Measurements from ENCODE around the gene NFIL3. TPM values are rescaled to one million over a fixed set of nuclear protein-coding genes. Genes with fewer than 3 reads are reported as not detected.

Gene NFIL3
- total and polyA plus RNA-seq, 2 experiments from 2014 or later = 4.1 to 7.5 TPM

- no peak overlapping the region for H2AFZ ChIP-seq
- no peak overlapping the region for H3K27ac Mint-ChIP-seq
- ATAC-seq (no peak), DNase-seq (ENCODE audit: low spot score) (no peak)
- H3K4me1 ChIP-seq (ENCODE audit: insufficient read depth) = peaks cover 7% of the 10 kb centered on the region
- H3K36me3 Mint-ChIP-seq (ENCODE audit: low read depth) = no peaks in the 10 kb centered on the region; the same call in 2 of the 3 replicates
- peaks cover 9% of the 10 kb centered on the region for H3K4me1 Mint-ChIP-seq
- peaks cover 15% of the 10 kb centered on the region for H3K27me3 ChIP-seq (ENCODE audit: insufficient read depth)
- H3K36me3 ChIP-seq (ENCODE audit: insufficient read depth) = no peaks in the 10 kb centered on the region
- H3K27ac ChIP-seq (ENCODE audit: low read depth) = no peak overlapping the region
- no peaks in the 10 kb centered on the region for H3K9me2 ChIP-seq (ENCODE audit: insufficient read depth)
- no peak overlapping the region for H3K4me2 ChIP-seq
- no peaks in the 10 kb centered on the region for H3K79me2 ChIP-seq (replicated peaks; ENCODE audit: insufficient read depth)
- H3K27me3 Mint-ChIP-seq (ENCODE audit: insufficient read depth, low read depth, poor library complexity) = peaks cover 25% of the 10 kb centered on the region
- H3F3A ChIP-seq (replicated peaks; ENCODE audit: low read depth) = 0 out of 2 replicates have a peak, but pooled peaks cover 4% of the 10 kb centered on the region
- no peak overlapping the region for H3K4me3 Mint-ChIP-seq
- TF ChIP-seq STAT1 (IDR thresholded peaks at IDR 0.05; ENCODE audit: unreplicated experiment) (no peak), ZNF331 (CRISPR knock-in tag; IDR thresholded peaks at IDR 0.05; ENCODE audit: low read depth) (no peak), ZNF462 (CRISPR knock-in tag; IDR thresholded peaks at IDR 0.05) (no peak), POLR2AphosphoS5 (IDR thresholded peaks at IDR 0.05; ENCODE audit: low read depth) (no peak), JUNB (IDR thresholded peaks at IDR 0.05; ENCODE audit: unreplicated experiment) (no peak), NANOG (IDR thresholded peaks at IDR 0.05; ENCODE audit: borderline replicate concordance) (no peak), EZH2phosphoT487 (IDR thresholded peaks at IDR 0.05; ENCODE audit: unreplicated experiment) (no peak), CREB1 (CRISPR knock-in tag; IDR thresholded peaks at IDR 0.05; ENCODE audit: low read depth) (no peak), CTCF (conservative IDR thresholded peaks at IDR 0.05; ENCODE audit: low read depth in 2 of 2) (no peak)
- TF ChIP-seq, protein P1, sequence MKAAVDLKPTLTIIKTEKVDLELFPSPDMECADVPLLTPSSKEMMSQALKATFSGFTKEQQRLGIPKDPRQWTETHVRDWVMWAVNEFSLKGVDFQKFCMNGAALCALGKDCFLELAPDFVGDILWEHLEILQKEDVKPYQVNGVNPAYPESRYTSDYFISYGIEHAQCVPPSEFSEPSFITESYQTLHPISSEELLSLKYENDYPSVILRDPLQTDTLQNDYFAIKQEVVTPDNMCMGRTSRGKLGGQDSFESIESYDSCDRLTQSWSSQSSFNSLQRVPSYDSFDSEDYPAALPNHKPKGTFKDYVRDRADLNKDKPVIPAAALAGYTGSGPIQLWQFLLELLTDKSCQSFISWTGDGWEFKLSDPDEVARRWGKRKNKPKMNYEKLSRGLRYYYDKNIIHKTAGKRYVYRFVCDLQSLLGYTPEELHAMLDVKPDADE (IDR thresholded peaks at IDR 0.05) = no peak
- H4K20me1 ChIP-seq (replicated peaks; ENCODE audit: insufficient read depth) = no peaks in the 10 kb centered on the region
- peaks cover 5% of the 10 kb centered on the region; the same call in 1 of the 3 replicates for H3K9me3 Mint-ChIP-seq
- no peak overlapping the region for H3K4me3 ChIP-seq
Measured at GRCh38 chr9:91429501-91429900, 5.9 kb upstream of the NFIL3 start.

Measured in GM23338 (cell line).